ENCODE measurements around the gene MRAP2.
"Not testable (repeated sequence)": the region's sequence is repeated elsewhere in the genome, so short reads cannot be mapped to it uniquely, and the experiment has no call there.

MRAP2 gene

DNA sequence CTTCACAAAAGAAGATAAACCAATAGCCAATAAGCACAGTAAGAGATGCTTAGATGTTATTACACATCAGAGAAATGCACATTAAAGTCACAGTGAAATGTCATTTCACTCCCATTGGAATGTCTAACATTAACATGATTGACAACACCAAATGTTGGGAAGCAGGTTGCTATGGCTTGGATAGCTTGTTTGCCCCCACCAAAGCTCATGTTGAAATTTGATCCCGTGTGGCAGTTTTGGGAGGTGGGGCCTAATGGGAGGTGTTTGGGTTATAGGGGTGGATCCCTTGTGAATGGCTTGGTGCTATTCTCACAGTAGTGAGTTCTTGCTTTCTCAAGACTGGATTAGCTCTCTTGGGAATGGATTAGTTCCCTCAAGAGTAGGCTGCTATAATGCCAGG, 44.8 kb downstream of the MRAP2 start:
- no peak for DNase-seq

DNA sequence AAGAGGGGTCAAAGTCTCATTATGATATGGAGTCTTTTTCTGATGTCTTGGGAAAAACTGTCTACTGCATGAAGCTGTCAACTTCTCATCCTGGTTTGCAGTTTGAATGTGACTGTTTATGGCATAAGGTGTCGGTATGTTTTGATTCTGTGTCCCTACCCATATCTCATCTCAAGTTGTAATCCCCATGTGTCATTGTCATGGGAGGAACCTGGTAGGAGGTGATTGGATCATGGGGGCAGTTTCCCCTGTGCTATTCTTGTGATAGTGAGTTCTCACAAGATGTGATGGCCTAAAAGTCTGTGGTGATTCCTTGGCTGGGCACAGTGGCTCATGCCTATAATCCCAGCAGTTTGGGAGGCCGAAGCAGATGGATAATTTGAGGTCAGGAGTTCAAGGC, 47.6 kb downstream of the MRAP2 start:
- DNase-seq: no peak

DNA sequence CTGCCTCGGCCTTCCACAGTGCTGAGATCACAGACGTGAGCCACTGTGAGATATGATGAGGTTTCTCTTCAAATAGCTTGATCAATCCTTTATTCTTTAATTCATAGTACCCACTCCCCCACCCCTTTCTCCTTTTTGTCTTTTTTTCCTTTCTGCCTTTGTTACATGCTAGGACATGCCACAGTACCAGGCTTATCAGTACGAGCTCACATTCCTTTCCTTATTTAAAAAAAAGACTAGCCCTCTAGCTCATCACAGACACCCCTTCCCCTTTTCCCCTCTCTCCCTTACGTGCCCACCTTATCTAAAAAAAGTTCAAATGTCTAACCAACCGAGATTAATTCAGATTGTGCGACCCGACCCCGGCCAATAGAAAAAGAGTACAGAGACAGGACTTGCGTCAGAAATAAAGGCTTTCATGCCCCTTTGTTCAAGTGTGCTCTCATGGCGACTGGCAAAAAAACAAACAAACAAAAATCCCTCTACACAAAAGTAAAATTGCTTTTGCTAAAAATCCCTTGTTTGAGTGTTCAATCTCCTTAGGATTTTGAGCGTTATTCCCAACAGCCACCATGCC, 49.2 kb downstream of the MRAP2 start:
- DNase-seq: no peak

DNA sequence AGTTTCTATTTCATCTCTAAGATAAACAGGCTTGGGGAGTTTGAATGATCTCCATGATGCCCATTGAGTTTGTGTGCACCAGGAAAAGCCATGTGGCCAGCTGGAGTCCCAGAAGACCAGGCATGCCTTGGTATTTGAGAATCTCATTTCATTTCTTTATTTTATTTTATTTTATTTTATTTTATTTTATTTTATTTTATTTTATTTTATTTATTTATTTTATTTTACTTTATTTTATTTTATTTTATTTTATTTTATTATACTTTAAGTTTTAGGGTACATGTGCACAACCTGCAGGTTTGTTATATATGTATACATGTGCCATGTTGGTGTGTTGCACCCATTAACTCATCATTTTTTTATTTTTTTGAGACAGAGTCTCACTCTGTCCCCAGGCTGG, 51.1 kb downstream of the MRAP2 start:
- not testable (repeated sequence) for DNase-seq

DNA sequence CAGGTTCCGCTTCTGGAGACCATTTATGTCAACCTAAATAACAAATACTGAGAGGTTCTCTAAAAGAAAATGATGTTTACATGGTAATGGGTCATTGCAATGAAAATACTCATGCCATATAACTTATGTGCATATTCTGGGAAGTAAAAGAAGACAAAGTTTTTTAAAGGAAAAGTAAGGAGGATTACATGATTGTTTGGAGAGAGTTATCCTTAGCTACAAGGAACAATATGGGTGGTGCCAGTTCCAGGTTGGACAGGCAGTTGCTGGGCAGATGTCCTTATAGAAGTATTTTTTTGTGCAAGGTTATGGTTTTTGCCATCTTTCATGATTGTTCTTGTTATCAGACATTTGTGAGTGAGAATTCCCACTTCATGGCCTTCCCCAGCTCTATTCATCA, 52.5 kb downstream of the MRAP2 start:
- no peak for DNase-seq

DNA sequence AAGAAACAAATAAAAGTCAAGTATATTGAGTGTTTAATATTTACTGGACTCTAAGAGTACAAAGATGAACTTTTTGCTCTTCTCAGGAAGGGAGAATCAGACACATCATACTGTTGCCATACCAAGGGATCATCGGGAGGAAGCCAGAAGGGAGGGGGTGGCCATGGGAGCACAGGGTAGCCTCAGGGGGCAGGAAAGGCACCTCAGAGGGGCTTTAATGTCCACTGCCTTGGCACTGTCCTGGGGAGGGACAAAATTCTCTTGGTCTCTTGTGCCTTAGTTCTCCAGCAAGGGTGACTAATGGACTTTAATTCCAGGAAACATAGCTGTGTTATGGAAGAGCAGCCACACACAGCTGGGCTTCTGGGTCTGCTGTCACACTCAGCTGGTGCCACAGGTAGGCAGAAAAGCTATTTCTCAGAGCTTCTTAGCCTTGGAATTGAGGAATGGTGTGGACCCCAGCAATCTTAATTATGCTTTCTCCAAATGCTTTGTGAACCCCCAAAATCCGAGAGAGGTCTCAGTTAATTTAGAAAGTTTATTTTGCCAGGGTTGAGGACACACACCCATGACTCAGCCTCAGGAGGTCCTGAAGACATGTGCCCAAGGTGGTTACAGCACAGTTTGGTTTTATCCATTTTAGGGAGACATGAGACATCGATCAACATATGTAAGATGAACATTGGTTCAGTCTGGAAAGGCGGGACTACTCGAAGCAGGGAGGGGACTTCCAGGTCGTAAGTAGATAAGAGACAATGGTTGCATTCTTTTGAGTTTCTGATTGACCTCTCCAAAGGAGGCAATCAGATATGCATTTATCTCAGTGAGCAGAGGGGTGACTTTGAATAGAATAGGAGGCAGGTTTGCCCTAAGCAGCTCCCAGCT, 53.2 kb downstream of the MRAP2 start:
- DNase-seq: no peak

DNA sequence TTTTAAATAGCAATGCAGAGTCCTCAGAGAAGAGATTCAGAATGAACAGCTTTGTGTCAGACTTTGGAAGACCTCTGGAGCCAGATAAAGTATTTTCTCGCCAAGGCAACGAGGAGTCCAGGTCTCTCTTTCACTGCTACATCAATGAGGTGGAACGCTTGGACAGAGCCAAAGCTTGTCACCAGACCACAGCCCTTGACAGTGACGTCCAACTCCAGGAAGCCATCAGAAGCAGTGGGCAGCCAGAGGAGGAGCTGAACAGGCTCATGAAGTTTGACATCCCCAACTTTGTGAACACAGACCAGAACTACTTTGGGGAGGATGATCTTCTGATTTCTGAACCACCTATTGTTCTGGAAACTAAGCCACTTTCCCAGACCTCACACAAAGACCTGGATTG, 55.5 kb downstream of the MRAP2 start:
- no peak for DNase-seq

DNA sequence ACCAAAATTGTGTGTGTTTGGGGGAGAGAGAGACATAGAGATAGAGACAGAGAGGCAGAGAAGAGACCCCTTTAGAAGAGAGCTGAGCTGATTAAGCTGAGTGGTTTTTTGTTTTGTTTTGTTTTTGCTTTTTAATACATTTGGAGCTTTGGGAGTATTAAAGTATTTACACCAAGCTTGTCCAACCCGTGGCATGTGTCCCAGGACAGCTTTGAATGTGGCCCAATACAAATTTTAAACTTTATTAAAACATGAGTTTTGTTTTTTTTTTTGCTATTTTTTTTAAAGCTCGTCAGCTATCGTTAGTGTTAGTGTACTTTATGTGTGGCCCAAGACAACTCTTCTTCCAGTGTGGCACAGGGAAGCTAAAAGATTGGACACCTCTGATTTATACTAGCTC, 56.0 kb downstream of the MRAP2 start:
- DNase-seq: no peak

DNA sequence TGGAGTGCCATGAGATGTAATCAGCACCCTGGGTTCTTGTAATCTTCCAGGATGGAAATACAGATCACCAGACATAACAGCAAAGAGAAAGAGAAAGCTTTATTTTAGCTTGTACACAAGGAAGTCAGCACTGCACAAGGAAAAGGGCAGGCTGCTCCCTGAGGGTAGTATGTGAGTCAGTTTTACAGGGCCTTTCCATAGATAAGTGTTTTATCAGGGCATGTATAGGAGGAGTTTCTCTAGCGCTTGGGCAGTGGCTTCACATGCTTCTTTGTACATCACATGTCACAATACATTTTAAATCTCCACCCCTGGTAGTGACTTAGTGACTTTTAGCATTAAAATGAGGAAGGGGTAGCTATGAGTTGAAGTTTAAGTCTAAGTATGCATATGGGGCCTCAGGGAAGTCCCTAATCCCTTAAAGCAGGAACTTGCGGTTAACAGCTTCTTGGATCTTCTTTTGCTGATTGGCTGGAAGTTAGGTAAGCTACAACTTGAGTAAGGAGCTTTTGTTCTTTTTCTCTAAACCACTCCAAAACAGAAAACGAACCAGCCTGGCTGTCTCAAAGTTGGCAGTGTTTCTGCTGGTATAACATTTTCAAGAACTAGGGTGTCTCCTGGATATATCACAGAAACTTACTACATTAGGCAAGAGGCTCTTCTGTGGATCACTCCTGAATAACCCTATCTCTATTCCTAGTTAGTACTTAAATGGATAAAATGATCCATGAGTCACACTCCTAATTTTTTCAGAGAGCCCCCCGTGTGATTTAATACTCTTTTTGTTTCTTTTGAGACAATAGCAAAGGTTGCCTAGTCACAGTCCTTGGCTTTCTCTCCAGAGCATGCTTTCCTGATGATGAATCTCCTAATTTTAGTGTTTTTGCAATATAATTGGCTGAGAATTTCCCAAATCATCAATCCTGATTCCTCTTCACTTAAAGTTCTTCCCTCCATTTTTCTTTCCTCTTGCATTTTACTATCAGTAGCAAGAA, 60.2 kb downstream of the MRAP2 start:
- no peak for DNase-seq

DNA sequence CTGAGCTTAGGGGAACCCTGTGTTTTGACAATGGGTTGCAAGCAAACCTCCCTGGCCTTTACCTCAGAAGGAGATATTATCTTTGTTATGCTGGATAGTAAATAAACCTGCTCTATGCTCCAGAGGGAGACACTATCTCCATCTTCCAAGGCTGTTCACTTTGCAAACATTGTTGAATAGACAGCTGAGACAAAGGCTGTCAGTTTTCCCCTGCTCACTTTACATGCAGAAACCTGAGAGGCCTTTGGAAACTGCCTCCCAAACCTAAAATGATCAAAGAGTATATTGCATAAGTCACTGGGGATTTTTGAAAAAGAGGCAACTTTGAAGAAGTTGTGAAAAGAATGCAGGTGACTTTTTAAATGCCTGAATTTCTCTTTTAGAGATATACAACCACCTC, 61.6 kb downstream of the MRAP2 start:
- DNase-seq: no peak

DNA sequence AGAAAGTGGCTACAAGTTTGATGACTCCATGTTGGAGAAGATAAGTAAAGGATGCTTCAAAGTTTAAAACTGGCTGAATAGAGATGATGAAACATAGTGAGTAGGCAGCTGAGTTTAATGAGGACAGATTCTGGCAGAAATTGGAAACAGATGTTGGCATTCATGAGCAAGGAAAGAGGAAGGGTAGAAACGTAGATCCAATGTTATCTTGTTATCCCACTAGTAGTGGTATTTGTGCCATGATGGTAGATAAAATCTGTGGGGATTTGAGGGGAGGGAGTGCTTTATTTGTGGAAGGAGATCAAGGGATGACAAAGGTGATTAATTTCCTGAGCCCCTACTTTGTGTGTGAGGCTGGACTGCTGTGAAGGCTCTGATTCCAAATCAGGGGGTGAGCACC, 69.5 kb downstream of the MRAP2 start:
- DNase-seq: no peak

DNA sequence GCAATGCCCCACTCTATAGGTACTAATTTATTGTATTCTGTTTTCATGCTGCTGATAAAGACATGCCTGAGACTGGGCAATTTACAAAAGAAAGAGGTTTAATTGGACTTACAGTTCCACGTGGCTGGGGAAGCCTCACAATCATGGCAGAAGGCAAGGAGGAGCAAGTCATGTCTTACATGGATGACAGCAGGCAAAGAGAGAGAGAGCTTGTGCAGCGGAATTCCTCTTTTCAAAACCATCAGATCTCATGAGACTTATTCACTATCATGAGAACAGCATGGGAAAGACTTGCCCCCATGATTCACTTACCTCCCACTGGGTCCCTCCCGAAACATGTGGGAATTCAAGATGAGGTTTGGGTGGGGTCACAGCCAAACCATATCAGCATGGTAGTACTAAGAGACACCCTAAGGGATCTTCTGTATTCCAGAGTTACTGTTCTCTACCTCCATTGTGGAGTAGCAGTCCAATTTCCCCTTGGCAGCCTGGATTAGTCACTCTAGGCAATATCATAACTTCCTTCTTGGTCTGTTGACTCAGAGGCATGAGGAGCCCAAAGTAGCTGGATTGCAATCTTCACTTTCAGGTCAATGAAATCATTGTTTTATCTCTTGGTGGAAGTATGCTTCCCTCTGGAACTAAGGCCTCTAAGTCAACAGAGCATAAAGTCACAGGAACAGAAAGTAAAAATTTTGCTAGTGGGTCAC, 71.8 kb downstream of the MRAP2 start:
- not testable (repeated sequence) for DNase-seq

DNA sequence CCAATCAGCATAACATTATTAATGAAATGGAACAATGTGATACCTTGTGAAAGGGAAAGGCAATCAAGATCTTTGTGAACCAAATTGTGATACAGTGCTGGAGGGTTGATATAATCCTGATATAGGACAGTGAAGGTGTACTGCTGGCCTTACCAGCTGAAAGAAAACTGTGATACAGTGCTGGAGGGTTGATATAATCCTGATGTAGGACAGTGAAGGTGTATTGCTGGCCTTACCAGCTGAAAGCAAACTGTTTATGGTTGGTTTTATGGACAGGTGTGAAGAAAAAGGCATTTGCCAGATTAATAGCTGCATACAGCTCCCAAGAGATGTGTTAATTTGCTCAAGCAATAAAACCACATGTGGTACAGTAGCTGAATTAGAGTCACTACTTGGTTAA, 73.9 kb downstream of the MRAP2 start:
- DNase-seq: no peak

DNA sequence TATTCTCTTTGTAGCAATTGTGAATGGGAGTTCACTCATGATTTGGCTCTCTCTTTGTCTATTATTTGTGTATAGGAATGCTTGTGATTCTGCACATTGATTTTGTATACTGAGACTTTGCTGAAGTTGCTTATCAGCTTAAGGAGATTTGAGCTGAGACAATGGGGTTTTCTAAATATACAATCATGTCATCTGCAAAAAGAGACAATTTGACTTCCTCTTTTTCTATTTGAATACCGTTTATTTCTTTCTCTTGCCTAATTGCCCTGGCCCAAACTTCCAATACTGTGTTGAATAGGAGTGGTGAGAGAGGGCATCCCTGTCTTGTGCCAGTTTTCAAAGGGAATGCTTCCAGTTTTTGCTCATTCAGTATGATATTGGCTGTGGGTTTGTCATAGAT, 77.8 kb downstream of the MRAP2 start:
- DNase-seq: not testable (repeated sequence)

DNA sequence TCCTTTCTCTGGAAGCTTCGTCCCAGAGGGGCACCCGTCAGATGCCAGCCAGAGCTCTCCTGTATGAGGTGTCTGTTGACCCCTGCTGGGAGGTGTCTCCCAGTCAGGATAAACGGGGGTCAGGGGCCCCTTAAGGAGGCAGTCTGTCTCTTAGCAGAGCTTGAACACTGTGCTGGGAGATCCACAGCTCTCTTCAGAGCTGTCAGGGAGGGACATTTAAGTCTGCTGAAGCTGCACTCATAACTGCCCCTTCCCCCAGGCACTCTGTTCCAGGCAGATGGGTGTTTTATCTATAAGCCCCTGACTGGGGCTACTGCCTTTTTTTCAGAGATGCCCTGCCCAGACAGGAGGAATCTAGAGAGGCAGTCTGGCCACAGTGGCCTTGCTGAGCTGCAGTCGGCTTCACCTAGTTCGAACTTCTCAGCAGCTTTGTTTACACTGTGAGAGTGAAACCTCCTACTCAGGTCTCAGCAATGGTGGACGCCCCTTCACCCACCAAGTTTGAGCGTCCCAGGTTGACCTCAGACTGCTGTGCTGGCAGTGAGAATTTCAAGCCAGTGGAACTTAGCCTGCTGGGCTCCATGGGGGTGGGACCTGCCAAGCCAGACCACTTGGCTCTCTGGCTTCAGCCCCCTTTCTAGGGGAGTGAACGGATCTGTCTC, 81.5 kb downstream of the MRAP2 start:
- not testable (repeated sequence) for DNase-seq

DNA sequence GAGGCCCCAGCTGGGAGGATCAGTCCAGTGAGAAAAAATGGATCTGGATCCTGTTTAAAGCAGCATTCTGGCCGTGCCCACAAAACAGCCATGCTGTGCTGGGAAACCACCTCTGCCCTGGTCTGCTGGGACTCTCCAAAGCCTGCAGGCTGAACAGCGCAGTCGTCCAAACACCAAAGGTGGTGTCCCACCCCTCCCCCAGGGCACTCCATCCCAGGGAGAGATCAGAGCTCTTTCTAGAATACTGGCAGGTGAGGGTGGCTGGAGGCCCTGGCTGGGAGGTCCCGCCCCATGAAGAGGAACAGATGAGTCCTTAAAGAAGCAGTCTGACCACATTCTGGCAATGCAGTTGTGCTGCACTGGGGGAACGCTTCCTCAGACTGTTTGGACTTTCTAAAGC, 84.6 kb downstream of the MRAP2 start:
- no peak for DNase-seq

DNA sequence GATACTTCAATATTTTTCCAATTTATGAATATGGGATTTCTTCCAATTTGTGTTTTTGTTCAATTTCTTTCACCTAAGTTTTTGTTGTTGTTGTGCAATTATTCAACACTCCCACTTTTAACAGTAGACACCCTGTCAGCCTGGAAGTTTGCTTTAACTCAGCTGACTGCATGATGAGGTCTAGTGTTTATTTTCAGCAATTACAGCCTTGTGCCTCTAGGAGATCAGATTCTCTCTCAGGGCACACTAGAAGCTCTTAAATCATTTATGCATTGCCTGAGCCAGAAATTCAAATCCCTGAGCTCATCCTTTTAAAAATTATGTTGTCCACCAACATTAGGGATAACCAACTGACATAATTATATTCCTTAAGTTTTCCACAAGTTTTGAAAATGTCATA, 85.7 kb downstream of the MRAP2 start:
- DNase-seq: no peak

DNA sequence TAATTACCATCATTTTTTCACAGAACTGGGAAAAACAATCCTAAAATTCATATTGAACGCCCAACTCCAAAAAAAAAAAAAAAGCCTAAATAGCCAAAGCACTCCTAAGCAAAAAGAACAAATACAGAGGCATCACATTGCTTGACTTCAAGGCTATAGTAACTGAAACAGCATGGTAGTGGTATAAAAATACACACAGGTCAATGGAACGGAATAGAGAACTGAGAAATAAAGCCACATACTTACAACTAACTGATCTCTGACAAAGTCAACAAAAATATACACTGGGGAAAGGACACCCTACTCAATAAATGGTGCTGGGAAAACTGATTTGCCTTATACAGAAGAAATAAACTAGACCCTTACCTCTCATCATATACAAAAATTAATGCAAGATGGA, 89.6 kb downstream of the MRAP2 start:
- DNase-seq: no peak

DNA sequence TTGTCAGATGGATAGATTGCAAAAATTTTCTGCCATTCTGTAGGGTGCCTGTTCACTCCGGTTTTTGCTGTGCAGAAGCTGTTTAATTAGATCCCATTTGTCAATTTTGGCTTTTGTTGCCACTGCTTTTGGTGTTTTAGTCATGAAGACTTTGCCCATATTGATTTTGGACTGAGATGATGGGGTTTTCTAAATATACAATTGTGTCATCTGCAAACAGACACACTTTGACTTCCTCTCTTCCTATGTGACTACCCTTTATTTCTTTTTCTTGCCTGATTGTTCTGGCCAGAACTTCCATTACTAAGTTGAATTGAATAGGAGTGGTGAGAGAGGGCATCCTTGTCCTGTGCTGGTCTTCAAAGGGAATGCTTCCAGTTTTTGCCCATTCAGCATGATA, 96.0 kb downstream of the MRAP2 start:
- not testable (repeated sequence) for DNase-seq

DNA sequence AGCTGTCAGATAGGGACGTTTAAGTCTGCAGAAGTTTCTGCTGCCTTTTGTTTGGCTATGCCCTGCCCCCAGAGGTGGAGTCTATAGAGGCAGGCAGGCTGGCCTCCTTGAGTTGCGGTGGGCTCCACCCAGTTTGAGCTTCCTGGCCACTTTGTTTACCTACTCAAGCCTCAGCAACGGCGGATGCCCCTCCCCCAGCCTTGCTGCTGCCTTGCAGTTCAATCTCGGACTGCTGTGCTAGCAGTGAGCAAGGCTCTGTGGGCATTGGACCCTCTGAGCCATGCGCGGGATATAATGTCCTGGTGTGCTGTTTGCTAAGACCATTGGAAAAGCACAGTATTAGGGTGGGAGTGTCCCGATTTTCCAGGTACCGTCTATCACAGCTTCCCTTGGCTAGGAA, 99.8 kb downstream of the MRAP2 start:
- not testable (repeated sequence) for DNase-seq

DNA sequence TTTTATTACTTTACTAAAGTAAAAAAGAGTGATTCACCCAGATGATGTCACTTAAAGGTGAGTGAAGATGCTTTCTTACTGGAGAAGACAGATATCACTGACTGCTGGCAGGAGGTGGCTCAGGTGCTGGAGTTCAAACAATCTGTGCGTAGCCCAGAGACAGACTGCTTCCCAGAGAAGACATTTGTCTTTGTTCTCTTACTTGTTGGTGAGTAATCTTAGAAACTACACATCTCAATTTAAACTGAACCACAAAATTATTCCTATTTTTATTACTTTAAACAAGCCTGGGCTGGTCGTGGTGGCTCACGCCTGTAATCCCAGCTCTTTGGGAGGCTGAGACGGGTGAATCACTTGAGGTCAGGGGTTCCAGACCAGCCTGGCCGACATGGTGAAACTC, 101.7 kb downstream of the MRAP2 start:
- no peak for DNase-seq

DNA sequence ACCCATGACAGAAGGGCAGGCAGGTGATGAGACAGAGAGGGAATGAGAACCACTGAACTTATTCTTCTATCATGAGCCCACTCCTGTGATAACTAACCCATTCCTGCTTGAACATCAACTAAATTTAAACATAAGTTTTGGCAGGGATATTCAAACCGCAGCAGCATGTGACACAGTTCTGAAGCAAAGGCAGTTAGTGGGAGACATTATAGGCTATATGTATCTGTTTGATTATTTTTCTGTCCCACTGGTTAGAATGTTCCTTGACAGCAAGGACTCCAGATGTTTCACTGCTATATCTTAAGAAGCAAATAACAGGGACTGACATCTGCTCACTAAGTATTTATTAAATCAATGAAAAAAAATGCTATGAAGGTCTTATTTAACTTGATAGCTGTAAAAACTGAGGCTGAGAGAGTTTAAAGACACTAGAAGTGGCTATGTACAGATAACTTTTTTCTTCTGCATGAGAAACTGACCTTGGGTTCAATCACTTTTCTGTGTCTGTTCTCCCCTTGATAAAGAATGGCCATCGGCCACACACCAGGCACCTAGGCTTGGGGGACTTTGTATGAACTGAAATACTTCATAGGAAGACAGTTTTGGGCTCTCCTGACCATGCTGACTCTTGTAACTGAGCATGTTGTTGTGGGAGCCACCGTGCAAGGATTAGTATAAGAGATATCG, 102.9 kb downstream of the MRAP2 start:
- DNase-seq: no peak
